Psoas muscle (tissue), 8 donors: ENCODE data around the gene NPTN. TPM values are rescaled to one million over a fixed set of nuclear protein-coding genes. Genes with fewer than 3 reads are reported as not detected.
"Not testable (repeated sequence)": the region's sequence is repeated elsewhere in the genome, so short reads cannot be mapped to it uniquely, and the experiment has no call there.

Experiments used
- ATAC-seq, 4 donors: fragments of 200-7000 bp; cut with Tn5 transposase; one replicate each; pipeline ENCODE4 v1.9.1; 2020; ENCODE audit warnings: moderate library complexity in 3 of 4, mild to moderate bottlenecking in 2 of 4
- DNase-seq, 2 donors: peaks; one replicate each; pipeline ENCODE4 v3.0.0-alpha.2; 2020
- H3K27ac ChIP-seq: fragments of 200-600 bp; one replicate; pipeline ENCODE4 v1.8.0; 2022
- H3K27me3 ChIP-seq, 3 donors: fragments of 200-600 bp in 1 of 3; one replicate each; pipeline versions ENCODE4 v1.6.1 to v1.8.0; 2013 to 2022; ENCODE audit warnings: low read length in 2 of 3, mild to moderate bottlenecking in 2 of 3, moderate library complexity in 1 of 3; ENCODE audit not compliant: insufficient read depth in 3 of 3
- H3K36me3 ChIP-seq, 2 donors: fragments of 200-600 bp in 1 of 2; one replicate each; pipeline versions ENCODE4 v1.6.1 to v1.8.0; 2013 to 2022; ENCODE audit warnings: low read depth in 1 of 2, mild to moderate bottlenecking in 1 of 2, moderate library complexity in 1 of 2; ENCODE audit not compliant: insufficient read depth in 1 of 2
- H3K4me1 ChIP-seq: fragments of 200-600 bp; one replicate; pipeline ENCODE4 v1.8.0; 2022
- H3K4me3 ChIP-seq: fragments of 200-600 bp; one replicate; pipeline ENCODE4 v1.8.0; 2022; ENCODE audit warnings: mild to moderate bottlenecking
- H3K9me3 ChIP-seq: fragments of 200-600 bp; one replicate; pipeline ENCODE4 v1.8.0; 2022
- CTCF ChIP-seq: fragments of 200-600 bp; IDR thresholded peaks from one replicate; pipeline ENCODE4 v1.8.0; 2022; ENCODE audit warnings: antibody characterized with exemption
- WGBS, 3 donors: extraction: QIAGEN DNeasy Blood & Tissue Kit; methylation state at CpG; one replicate each; pipeline versions ENCODE4 v1.1.6 to v1.1.7; 2013; 5-methylcytosine and 5-hydroxymethylcytosine counted together
- intact Hi-C, 2 donors: fragments of 100-400 bp; cut with DNase I; formaldehyde crosslinking; loops; one replicate each; pipeline versions ENCODE4 v1.11.0 to v1.14.2; 2022
- polyA plus RNA-seq, 3 donors: library from polyadenylated mRNA; stranded (reverse); fragments of 200-250 nt; gene quantifications; one replicate each; pipeline ENCODE4 v1.2.3, GENCODE V29; 2013
- total RNA-seq, 4 donors: library from RNA; stranded (reverse); fragmentation: NEBNext Ultra II Directional in 2 of 4; extraction: Animal tissue kit (Norgen Biotek cat#: 25700) in 2 of 4; gene quantifications; one replicate each; pipeline versions ENCODE4 v1.2.1 to v1.2.4, GENCODE V29; 2021 to 2023
- donor health status: healthy with polysubstance abuse.
- donor health status: DM: no; HTN: no; CAD: no; lungs with moderate emphysema.
- donor health status: Bipolar disorder and iron deficiency.
- donor health status: healthy.
- donor health status: DM: yes; HTN: yes; CAD: no.
- donor health status: DM: no; HTN: no; CAD: no.
- donor health status: DM: no; HTN: no; CAD: no.
- donor health status: DM: yes; HTN: yes; CAD: no.

The NPTN gene
- total and polyA plus RNA-seq, 7 donors: 26.3 to 41.1 (median 32.1) TPM

DNA sequence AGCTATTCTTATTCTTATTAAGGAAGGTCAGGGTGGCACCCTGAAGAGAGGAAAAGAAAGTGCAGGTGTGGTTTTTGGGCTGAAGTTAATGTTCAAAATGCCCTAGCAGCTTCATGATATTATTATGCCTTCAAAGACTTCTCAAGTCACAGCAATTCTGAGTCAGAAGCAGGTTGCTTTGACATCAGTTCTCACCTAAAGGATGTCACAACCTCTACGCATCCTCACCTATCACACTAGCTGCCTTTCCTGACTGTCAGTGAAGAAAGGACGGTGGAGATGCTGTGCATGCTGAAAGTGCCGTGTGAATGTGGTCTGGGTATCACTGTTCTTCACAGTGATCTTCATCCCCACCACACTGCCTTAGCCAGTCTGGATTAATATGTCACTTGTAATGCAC, 49.6 kb downstream of the NPTN start:
- no peaks in the 10 kb centered on the region for H3K4me1 ChIP-seq
- no peak for TF ChIP-seq CTCF
- ATAC-seq (no peak), DNase-seq (no peak)
- H3K9me3 ChIP-seq: no peaks in the 10 kb centered on the region
- 90 to 95% (median 93%) methylated on average over 3 of the region's 3 CpGs for WGBS, 3 donors
- no peaks in the 10 kb centered on the region for H3K27me3 ChIP-seq
- peaks cover 14 to 90% of the 10 kb centered on the region in 2 donors for H3K36me3 ChIP-seq
- intact Hi-C loops: no loop called here
- H3K27ac ChIP-seq: no peak overlapping the region
- no peak overlapping the region for H3K4me3 ChIP-seq

- no peak for DNase-seq
- no peaks in the 10 kb centered on the region for H3K9me3 ChIP-seq
- no peak overlapping the region for H3K4me3 ChIP-seq
- ATAC-seq: no peak
- peaks cover 14 to 90% of the 10 kb centered on the region in 2 donors for H3K36me3 ChIP-seq
- WGBS, 3 donors: 85 to 95% (median 86%) methylated on average over 6 of the region's 6 CpGs
- H3K4me1 ChIP-seq: no peaks in the 10 kb centered on the region
- H3K27ac ChIP-seq: no peak overlapping the region
- H3K27me3 ChIP-seq: no peaks in the 10 kb centered on the region
- intact Hi-C loops: no loop called here
- no peak for TF ChIP-seq CTCF
These were observed 50.3 kb downstream of the NPTN start for GRCh38 chr15:73582851-73583379.

DNA sequence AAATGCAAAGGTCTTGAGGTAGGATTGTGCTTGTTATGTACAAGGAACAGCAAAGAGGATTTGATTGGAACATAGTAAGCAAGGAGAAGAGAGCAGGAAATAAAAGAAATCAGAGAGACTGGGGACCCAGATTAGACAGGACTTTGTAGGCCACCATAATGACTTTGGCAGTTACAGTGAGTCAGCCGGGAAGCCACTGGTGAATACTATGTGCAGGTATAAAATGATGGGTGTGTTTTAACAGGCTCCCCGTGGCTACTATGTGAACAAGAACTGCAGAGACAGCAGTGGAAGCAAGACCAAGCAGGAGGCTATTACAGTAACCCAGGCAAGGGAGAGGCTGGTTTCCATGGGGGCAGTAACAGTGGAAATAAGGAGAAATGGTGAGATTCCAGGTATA, 55.2 kb downstream of the NPTN start:
- Histone ChIP-seq H3K4me3 (no peak overlapping the region), H3K36me3 (peaks cover 6 to 55% of the 10 kb centered on the region in 2 donors), H3K4me1 (no peaks in the 10 kb centered on the region), H3K27ac (no peak overlapping the region), H3K9me3 (no peaks in the 10 kb centered on the region), H3K27me3 (no peaks in the 10 kb centered on the region)
- DNase-seq (no peak), ATAC-seq (no peak)
- WGBS, 3 donors: 80 to 91% (median 89%) methylated on average over 2 of the region's 2 CpGs
- TF ChIP-seq CTCF: no peak
- intact Hi-C loops: no loop called here

DNA sequence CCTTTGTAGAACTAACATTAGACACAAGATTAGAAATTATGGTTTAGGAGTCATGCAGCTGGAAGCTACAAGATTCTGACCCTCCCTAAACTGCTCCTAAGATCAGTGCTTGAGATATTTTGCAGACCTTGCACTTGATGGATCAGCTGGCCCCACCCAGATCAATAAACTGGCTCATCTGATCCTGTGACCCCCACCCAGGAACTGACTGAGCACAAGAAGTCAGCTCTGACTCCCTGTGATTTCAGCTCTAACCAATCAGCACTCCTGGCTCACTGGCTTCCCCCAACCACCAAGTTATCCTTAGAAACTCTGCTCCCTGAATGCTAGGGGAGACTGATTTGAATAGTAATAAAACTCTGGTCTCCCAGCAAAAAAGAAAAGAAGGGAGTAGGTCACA, 55.6 kb downstream of the NPTN start:
- H3K36me3 ChIP-seq: peaks cover 6 to 55% of the 10 kb centered on the region in 2 donors
- ATAC-seq, DNase-seq, H3K27me3 ChIP-seq, H3K4me1 ChIP-seq, H3K9me3 ChIP-seq, H3K27ac ChIP-seq, H3K4me3 ChIP-seq, intact Hi-C loops: not testable (repeated sequence)

- intact Hi-C loops: no loop called here
- Histone ChIP-seq H3K4me3 (no peak overlapping the region), H3K4me1 (no peaks in the 10 kb centered on the region), H3K9me3 (no peaks in the 10 kb centered on the region), H3K27ac (no peak overlapping the region), H3K27me3 (no peaks in the 10 kb centered on the region), H3K36me3 (peaks cover 5 to 53% of the 10 kb centered on the region in 2 donors)
- WGBS, 3 donors: 61 to 88% (median 82%) methylated on average over 3 of the region's 3 CpGs
- TF ChIP-seq CTCF: no peak
- DNase-seq (no peak), ATAC-seq (peak; percentile 36 to 86 (median 70))
These were observed 57.4 kb downstream of the NPTN start for GRCh38 chr15:73575636-73576247.
